GM13976 (cell line): ENCODE measurements around the gene ZNF785.

ENCODE experiments used
- DNase-seq: peaks from one replicate; pipeline ENCODE4 v3.0.0; 2012; ENCODE audit warnings: low spot score
- CTCF ChIP-seq: IDR thresholded peaks from 2 replicates; pipeline ENCODE4 v1.5.1; 2012; ENCODE audit warnings: borderline replicate concordance, mild to moderate bottlenecking; ENCODE audit not compliant: insufficient read depth; ENCODE audit errors: extremely low read depth, missing control alignments, control extremely low read depth
- in situ Hi-C: fragments of 300-500 bp; cut with MboI; formaldehyde crosslinking; loops from one replicate; pipeline ENCODE4 v1.12.0; 2022; ENCODE audit warnings: low sequenced_read_pairs, mixed read lengths, inconsistent platforms; ENCODE audit not compliant: unreplicated experiment

ZNF785 gene

GRCh38 chr16:30622455-30623032 is 37.0 kb upstream of the ZNF785 start:
- in situ Hi-C loops, result loop anchor here (25.0 kb wide), 2 partner anchors 185 to 510 kb away; partner anchors contain the start of genes DCTPP1, GDPD3, MAPK3 and SEPHS2
- TF ChIP-seq CTCF, result no peak
- no peak for DNase-seq

GRCh38 chr16:30621765-30622164 is 36.3 kb upstream of the ZNF785 start:
- DNase-seq, result no peak
- no peak for TF ChIP-seq CTCF

GRCh38 chr16:30620169-30620568 is 34.7 kb upstream of the ZNF785 start:
- no peak for TF ChIP-seq CTCF
- in situ Hi-C loops, result loop anchor here (25.0 kb wide), 2 partner anchors 183 to 508 kb away; partner anchors contain the start of genes DCTPP1, GDPD3, MAPK3 and SEPHS2
- DNase-seq, result no peak

More at GRCh38 chr16:30621765-30622164, 36.3 kb upstream of the ZNF785 start:
- in situ Hi-C loops, result loop anchor here (25.0 kb wide), 2 partner anchors 184 to 509 kb away; partner anchors contain the start of genes DCTPP1, GDPD3, MAPK3 and SEPHS2

- TF ChIP-seq CTCF, result no peak
- no peak for DNase-seq
- in situ Hi-C loops, result loop anchor here (25.0 kb wide), 2 partner anchors 182 to 507 kb away; partner anchors contain the start of genes DCTPP1, GDPD3, MAPK3 and SEPHS2
Observed at GRCh38 chr16:30619638-30620037, 34.1 kb upstream of the ZNF785 start.

- no peak for TF ChIP-seq CTCF
- no peak for DNase-seq
- in situ Hi-C loops, result loop anchor here (25.0 kb wide), 2 partner anchors 182 to 507 kb away; partner anchors contain the start of genes DCTPP1, GDPD3, MAPK3 and SEPHS2
Observed at GRCh38 chr16:30619202-30619601, 33.7 kb upstream of the ZNF785 start.

- peak; percentile 69 for DNase-seq
- peak; percentile 79 for TF ChIP-seq CTCF
- in situ Hi-C loops, result loop anchor here (25.0 kb wide), 2 partner anchors 178 to 503 kb away; partner anchors contain the start of genes DCTPP1, GDPD3, MAPK3 and SEPHS2
Observed at GRCh38 chr16:30615358-30616091, 30.0 kb upstream of the ZNF785 start.
